ENCODE data around the gene TRIM3.

DNA sequence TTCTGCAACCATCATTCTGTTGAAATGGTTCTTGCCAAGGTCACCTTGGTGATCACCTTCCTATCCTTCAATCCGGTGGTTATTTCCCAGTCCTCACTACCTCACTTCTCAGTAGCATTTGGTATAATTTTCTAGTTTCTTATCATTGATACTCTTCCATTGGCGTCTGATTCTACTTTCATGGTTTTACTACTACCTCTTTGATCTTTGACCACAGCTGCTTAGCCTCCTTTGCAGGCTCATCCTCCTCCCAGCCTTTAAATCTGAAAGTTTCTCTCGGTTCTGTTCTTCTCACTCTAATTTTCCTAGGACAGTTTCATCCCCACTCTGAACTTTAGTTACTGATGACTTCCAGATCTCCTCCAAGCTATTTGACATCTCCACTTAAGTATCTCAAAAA, 12.5 kb upstream of the TRIM3 start:
- TF ChIP-seq RAD21 (IDR thresholded peaks at IDR 0.05; ENCODE audit: low read depth) (no peak), EGR1 (IDR thresholded peaks at IDR 0.05; ENCODE audit: low read depth) (no peak), POLR2AphosphoS5 (IDR thresholded peaks at IDR 0.05; ENCODE audit: low read depth, low read length) (no peak)
